ENCODE data around the gene WFDC1.
"Not testable (repeated sequence)": the region's sequence is repeated elsewhere in the genome, so short reads cannot be mapped to it uniquely, and the experiment has no call there.

Gene WFDC1

DNA sequence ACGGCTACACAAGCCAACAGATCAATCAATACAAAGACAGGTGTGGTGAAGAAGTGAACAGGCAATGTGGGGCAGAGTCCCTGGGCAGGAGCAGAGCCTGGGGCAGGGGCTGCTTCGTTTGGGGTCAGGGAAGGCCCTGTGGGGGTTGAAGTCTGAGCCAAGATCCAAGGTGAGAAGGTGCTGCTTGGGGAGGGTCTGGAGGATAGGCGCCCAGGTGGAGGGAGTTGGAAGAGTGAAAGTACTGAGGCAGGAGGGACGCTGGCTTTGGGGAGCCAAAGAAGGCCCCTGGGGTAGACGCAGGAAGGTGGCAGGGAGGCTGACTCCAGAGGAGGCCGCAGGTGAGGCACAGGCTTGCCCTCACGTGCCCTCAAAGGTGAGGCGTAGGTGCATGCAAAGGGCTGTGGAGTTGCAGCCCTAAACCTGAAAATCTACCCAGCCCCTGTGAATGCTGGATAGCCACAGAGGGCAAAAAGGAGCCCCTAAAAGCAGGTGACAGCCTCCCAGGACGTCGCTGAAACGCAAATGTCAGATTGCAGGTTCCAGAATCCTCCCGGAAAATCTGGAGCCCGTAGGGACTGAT, 33.3 kb downstream of the WFDC1 start:
- DNase-seq (ENCODE audit: low read depth) = no peak

DNA sequence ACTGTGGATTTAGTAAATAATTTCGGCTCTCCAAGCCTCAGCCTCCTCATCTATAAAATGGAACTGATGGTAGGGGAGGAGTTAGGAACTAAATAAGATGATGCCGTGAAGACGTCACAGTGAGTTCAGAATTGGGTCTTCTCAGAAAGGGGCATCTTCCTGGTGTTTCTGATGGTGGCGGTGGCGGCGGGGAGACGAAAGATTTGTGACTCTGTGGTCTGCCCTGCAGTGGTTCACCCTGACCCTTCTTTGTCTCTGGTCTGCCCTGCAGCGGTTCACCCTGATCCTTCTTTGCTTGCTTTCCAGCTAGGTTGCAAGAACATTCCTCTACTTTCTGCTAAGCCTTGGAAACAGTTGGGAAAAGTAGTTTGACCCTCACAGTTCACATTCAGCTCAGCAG, 34.3 kb downstream of the WFDC1 start:
- DNase-seq (ENCODE audit: low read depth) = no peak

DNA sequence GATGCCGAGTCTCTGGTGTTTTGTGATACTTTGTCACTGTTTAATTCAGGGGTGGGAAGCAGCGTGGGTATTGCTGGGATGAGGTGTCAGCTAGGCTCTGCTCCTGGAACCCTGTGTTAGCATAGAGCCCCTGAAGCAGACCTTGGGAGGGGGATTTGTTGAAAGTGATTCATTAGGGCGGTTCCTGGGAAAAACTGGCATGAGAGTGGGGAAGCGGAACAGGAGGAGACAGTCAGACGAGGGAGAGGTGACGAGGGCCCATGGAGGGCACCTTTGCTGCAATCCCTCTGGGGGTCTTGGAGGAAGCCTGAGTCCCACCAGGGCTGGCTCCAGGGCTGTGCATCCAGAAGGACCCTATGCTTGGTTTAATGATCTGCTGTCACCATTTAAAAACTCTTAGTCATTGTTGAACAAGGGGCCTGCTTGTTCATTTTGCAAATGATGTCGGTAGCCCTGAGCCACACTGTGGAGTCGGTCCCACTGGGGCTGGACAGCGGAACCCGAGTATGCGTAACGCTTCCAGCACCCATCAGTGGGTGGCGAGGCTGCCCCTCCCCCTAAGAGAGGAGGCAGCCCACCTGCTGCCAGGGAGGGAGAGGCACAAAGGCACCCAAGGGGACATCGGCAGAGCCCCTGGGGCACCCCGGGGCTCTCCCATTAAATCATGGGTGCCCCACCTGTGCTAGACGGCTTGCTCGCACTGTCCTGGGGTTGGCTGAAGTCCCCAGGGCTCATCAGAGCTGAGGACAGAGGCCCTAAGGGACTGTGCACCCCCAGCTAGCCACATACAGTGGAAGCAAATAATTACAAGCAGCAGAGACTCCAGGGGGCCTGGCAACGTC, 35.4 kb downstream of the WFDC1 start:
- no peak for DNase-seq (ENCODE audit: low read depth)

DNA sequence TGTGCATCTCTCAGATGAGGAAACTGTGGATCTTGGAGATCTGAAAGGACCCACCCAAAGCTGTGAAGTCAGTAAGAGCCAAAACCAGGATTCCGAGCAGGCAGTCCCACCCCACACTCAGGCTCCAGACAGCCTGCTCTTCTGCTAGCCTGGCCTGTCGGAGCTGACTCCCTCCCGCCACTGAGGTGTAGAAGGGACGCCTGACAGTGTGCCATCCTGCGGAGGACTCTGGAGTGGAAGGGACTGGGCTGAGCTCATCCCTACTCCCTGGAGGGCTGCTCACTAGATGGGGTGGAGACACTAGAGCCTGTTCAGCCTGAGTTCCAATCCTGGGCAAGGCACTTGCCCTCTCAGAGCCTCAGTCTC, 36.0 kb downstream of the WFDC1 start:
- no peak for DNase-seq (ENCODE audit: low read depth)

DNA sequence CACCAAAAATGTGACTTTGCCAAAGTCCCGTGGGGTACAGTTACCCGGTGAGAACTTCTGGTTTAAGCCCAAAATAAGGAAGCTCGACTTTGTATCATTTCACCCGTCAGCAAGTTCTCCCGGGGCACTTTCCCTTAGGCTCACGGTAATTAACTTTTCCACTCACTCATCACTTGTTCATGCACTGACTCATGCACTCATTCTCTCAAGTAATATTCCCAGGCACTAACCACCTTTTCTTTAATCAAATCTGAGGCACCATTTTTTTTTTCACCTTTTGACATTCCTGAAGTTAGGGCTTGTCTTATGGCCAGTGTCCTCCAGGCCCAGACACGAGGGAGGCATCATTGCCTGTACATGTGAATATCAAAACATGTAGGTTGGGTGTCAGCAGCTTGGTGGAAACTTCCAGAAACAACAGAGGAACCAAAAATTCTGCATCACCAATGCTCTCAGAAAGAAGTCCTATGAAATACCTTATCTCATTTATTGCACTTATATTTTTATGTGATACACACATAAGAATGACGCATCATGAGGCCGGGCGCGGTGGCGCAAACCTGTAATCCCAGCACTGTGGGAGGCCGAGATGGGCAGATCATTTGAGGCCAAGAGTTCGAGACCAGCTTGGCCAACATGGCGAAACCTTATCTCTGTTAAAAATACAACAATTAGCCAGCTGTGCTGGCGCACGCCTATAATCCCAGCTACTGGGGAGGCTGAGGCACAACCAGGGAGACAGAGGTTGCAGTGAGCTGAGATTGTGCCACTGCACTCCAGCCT, 37.5 kb downstream of the WFDC1 start:
- no peak for DNase-seq (ENCODE audit: low read depth)

DNA sequence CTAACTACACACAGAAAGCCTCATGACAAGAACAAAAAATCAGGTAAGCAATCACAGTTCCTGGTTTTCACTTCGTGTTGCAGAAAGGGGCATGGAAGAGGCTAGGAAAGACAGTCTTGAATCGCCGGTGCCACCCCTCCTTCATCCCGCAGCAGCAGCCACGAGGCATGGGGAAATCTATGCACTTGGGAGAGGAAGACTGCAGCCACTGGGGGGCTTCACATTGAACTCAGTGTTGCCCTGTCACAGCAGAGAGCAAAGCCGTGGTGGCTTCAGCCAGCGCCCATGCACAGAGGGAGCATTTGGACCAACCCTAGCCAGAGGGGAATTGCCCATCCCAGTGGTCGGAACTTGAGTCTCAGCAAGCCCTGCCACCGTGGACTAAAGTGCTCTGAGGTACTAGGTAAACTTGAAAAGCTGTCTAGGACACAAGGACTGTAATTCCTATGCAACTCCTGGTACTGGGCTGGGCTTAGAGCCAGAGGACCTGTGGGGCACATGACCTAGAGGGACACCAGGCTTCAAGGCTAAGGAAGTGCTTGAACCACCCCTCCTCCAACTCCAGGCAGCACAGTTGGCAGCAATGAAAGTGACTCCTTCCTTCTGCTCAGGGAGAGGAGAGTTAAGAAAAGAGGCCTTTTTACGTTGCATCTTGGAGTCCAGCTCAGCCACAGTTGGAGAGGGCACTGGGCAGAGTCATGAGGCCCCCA, 38.5 kb downstream of the WFDC1 start:
- DNase-seq (ENCODE audit: low read depth) = no peak

DNA sequence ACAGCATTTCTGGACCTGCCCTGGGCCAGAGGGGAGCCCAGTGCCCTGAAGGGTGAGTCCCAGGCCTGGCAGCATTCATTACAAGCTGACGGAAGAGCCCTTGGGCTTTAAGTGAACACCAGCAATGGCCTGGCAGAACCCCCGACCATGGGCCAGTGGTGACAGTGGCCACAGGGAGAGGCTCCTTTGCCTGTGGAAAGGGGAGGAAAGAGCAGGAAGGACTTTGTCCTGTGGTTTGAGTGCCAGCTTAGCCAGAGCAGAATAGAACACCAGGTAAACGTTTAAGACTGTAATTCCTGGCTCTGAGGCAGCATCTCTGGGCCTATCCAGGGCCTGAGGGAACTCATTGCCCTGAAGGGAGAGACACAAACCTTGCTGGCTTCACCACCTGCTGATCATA, 39.4 kb downstream of the WFDC1 start:
- DNase-seq (ENCODE audit: low read depth) = no peak

DNA sequence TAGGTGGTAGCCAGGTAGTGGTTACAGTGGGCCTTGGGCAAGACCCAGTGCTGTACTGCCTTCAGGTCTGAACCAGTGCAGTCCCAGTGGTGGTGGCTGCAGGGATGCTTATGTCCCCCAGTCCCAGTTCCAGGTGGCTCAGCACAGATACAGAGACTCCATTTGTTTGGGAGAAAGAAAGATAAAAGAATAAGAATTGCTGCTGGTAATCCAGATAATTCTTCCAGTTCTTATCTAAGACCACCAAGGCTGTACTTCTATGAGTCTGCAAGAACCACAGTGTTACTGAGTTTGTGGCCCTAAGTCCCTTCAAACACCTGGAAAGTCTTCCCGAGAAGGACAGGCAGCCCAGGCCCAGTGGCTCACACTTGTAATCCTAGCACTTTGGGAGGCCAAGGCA, 39.8 kb downstream of the WFDC1 start:
- DNase-seq (ENCODE audit: low read depth) = no peak

DNA sequence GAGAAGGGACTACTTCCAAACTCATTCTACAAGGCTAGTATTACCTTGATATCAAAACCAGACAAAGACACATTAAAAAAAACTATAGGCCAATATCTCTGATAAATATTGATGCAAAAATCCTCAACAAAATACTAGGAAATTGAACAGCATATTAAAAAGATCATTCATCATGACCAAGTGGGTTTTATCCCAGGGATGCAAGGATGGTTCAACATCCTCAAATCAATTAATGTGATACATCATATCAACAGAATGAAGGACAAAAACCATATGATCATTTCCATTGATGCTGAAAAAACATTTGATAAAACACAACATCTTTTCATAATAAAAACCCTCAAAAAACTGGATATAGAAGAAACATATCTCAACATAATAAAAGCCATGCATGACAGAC, 42.6 kb downstream of the WFDC1 start:
- not testable (repeated sequence) for DNase-seq (ENCODE audit: low read depth)

DNA sequence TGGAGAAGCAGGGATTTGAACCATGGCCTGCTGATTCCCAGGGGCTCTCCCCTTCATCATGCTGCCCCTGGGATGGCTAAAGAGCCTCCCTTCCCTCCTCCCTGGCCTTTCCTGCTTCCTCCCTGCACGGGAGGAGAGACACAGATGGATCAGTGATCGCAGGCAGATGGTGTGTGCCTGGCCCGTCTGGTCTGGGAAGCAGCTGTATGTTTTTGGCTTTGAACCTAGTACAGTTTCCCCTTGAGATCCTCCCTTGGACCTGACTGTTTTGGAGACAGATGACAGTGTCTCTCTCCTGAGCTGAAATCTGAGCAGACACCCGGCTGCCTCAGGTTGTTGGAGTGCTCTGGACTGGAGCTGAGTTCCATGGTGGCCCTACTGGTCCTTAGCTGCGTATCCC, 44.6 kb downstream of the WFDC1 start:
- DNase-seq (ENCODE audit: low read depth) = no peak

DNA sequence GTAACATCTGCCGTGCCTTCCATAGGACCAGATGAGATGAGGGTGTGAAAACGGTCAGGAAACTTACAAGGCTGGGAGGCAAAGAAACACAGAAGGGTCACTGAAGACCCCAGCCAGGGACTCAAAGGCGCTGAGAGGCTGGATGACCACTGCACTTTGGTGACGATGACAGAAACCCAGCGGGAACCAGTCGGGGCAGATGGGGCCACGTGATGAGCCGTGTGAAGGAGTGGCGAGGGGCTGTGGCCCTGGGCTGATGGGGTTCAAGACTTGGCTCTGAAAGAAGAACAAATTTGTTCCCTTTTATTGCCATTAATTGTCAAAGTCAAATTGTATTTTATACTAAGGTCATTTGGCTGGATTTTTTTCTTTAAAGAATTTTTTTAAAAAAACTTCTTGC, 45.1 kb downstream of the WFDC1 start:
- no peak for DNase-seq (ENCODE audit: low read depth)

DNA sequence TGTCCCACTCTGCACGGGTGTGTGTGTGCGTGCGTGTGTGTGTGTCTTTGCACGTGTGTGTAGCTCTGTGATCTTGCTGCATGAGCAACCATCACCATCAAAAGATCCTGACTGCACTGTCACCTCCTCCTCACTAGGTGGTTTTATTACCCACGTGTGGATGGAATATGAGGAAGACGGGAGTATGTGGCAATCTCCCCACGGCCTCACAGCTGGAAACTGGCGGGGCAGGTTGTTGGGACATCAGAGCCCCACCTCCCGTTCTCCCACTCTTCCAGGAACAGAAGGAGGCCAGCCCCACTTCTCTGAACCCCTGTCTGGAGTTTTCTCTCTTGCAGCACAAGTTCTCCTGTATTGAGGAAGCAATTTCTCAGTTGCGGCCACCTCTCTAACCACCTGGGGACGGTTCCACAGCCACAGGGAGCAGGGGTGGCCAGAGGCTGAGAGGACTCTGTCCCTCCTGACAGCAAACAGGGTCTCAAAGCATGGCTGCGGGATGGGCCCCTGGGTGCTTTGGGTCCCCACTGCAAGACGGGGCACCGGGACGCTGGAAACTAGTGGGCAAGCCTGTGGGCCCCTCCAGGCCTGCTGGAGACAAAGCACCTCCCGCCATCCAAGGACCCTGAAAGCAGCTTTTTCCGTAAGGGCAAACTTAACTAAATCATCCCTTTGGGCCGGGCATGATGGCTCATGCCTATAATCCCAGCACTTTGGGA, 45.8 kb downstream of the WFDC1 start:
- no peak for DNase-seq (ENCODE audit: low read depth)

DNA sequence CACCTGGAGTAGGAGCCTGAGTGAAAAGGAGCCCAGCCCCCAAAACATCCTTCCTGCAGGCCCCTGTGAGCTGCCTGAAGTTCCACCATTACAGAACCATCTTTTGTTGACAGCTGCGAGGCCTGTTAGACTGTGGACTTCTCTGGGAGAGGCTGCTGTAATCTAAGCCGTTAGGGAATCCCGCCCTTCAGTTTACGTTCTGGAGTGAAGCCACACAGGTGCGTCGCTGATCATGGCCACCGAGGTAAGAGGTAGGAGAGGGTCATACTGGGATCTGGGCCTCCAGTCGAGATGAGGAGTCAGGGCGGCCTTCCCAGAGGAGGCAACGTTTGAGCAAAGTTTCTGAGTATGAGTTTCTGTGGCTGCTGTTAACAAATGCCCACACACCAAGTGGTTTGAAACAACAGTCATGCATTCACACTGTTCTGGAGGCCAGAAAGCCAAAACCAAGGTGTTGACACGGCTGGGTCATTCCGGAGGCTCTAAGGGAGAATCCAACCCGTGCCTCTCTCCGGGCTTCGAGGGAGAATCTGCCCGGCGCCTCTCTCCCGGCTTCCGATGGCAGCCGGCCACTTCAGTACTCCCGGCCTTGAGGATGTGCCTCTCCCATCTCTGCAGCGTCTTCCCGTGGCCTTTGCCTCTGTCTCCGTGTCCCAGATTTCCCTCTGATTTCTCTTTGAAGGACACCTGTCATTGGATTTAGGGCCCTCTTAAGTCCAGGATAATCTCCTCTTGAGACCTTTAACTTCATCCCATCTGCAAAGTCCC, 47.0 kb downstream of the WFDC1 start:
- no peak for DNase-seq (ENCODE audit: low read depth)

DNA sequence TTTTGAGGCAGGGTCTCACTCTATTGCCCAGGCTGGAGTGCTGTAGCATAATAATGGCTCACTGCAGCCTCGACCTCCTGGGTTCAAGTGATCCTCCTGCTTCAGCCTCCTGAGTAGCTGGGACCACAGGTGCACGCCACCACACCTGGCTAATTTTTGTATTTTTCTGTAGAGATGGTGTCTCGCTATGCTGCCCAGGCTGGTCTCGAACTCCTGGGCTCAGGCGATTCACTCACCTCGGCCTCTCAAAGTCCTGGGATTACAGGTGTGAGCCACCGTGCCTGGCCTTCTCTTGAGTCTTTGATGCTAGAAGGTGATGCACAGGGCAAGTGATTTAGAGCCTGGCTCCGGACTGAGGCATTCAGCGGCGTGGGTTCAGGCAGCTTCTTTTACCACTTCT, 49.1 kb downstream of the WFDC1 start:
- DNase-seq (ENCODE audit: low read depth) = not testable (repeated sequence)

DNA sequence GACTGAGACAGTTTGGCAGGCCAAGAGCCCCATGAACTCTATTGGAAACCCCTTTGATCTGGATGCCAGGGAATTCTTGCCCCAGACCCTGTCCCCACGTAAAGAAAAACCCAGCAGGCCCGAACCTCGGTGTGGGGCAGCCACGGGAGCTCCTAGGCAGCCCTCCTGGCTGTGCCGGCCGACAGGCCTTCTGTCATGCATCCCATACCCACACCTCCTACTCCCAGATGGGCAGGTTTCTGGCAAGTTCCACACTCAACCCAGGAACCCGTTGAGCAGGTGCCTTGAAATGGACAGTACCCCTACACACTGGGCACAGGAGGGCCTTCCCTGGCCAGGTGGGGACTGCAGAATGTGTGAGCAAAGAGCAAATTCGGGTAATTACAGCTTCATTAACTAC, 50.1 kb downstream of the WFDC1 start:
- DNase-seq (ENCODE audit: low read depth) = no peak

DNA sequence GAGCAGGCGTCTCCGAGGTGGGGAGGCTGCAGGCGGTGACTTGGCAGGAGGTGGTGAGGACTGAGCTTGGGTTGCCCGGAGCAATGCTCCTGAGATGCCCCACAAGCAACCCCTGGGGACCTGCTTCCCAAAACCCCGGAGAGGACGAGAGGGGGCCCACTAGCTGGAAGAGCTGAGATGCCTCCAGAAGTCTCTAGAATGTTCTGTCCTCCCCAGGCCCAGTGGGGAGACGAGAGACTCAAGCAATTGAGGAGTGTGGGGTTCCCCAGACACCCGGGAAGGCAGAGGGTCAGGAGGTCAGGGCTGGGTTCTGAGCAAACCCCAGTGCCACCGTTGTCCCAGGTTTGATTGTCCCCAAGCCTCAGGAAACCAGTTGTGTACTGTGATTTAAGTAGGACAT, 52.5 kb downstream of the WFDC1 start:
- DNase-seq (ENCODE audit: low read depth) = no peak

DNA sequence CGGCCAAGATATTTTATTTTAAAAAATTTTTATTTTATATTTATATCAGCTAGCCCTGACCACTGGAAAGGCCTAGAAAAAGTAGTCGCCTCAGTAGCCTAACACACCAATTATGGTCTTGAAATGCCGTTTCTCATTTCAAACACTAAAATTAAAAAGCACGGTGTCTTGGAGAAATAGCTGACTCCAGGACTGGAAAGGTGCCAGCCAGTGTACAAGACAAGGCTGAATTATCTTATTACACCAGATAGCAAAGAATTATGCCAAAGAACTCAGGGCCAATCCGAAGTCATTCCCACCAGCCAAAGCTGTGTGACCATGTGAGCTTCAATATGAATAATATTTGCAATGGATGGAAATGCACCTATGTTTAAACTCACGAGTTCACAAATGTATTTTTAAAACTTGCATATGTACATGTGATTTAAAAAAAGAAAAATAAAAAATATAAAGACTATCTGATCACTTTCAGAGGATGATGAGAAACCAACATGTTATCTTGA, 53.8 kb downstream of the WFDC1 start:
- no peak for DNase-seq (ENCODE audit: low read depth)

DNA sequence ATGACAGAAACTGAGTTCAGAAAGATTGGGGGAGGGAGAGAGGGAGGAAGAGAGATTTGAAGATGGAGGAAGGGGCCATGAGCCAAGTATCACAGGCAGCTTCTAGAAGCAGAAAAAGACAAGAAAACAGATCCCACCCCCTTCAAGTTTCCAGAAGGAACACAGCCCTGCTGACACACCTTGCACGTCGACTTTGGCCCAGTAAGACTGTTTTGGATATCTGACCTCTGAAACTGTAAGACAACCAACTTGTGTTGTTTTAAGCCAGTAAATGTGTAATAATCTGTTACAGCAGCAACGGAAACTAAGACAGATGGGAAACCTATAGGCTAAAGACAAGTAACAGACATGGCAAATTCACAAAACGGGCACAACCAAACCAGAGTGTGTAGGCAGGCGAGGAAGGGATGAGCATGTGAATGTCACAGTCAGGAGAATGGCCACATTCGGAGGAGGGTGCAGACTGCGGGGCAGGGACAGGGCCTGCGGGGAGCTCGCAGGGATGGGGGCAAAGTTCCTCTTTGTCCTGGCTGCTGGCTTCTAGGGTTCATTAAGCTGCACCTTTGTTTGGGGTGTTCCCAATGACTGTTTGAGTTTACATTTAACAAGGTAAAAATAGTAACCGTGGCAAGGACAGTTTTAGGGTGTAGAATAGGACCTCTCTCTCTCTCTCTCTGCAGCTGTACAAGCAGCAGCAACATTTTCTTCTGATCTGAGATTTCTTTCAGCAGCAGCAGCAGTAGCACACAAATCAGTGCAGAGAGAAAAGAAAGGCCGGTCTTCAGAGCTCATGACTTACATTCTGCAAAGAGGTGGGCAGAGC, 55.4 kb downstream of the WFDC1 start:
- DNase-seq (ENCODE audit: low read depth) = no peak

DNA sequence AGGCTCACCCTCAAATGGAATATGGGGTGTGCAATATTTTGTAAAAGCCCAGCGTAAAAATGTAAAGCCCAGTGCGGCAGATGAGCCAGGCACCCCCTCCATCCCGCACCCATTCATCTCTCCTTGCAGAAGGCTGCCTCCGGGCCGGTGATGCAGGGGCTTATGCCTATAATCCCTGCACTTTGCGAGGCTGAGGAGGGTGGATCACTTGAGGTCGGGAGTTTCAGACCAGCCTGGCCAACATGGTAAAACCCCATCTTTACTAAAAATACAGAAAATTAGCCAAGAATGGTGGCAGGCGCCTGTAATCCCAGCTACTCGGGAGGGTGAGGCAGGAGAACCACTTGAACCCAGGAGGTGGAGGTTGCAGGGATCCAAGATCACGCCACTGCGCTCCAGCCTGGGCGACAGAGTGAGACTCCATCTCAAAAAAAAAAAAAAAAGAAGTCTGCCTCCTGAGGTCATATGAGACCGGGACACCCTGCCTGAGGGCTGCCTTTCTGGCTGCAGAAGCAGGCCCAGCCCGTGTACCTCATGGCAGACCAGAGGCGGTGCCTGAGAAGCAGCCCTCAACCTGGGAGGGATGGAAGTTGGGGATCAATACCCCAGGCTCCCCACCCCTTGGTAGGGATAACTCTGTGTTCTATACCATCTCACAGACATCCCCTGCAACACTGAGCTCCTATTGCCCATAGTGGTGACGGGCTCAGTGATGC, 56.2 kb downstream of the WFDC1 start:
- no peak for DNase-seq (ENCODE audit: low read depth)

Data from fibroblast of gingiva (primary cell).